ENCODE measurements around the gene NAB2.

- TF ChIP-seq CTCF (IDR thresholded peaks at IDR 0.05; ENCODE audit: extremely low read depth in 1 of 2, insufficient read depth in 1 of 2, low read depth in 1 of 2, low read length in 2 of 2) (no peak), POLR2A (IDR thresholded peaks at IDR 0.05; ENCODE audit: low read depth, low read length) (no peak), FOS (IDR thresholded peaks at IDR 0.05; ENCODE audit: borderline replicate concordance, insufficient read depth, low read length) (no peak), POLR2AphosphoS5 (IDR thresholded peaks at IDR 0.05; ENCODE audit: insufficient read depth, low read depth, low read length) (no peak), EZH2 (IDR thresholded peaks at IDR 0.05; ENCODE audit: borderline replicate concordance, low read depth, low read length, severe bottlenecking) (no peak), MYC (IDR thresholded peaks at IDR 0.05; ENCODE audit: low read depth, low read length) (no peak), GATA2 (IDR thresholded peaks at IDR 0.05; ENCODE audit: insufficient read depth, insufficient read length, low read depth, low read length) (no peak)
- TF ChIP-seq, protein P1, sequence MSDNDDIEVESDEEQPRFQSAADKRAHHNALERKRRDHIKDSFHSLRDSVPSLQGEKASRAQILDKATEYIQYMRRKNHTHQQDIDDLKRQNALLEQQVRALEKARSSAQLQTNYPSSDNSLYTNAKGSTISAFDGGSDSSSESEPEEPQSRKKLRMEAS (IDR thresholded peaks at IDR 0.05; ENCODE audit: insufficient read depth, insufficient read length): no peak
These were observed 44.4 kb upstream of the NAB2 start for GRCh38 chr12:57044468-57044867.

Measured in endothelial cell of umbilical vein (primary cell).